Mucosa of gallbladder (tissue), 1 donor: Measurements from ENCODE around the gene TMEM121B. TPM values are rescaled to one million over a fixed set of nuclear protein-coding genes. Genes with fewer than 3 reads are reported as not detected.

Experiments used
- DNase-seq: peaks from one replicate; pipeline ENCODE4 v3.0.0-alpha.2; 2020; ENCODE audit warnings: low spot score
- total RNA-seq: library from RNA; stranded (reverse); gene quantifications from one replicate; pipeline ENCODE4 v1.2.1, GENCODE V29; 2021
- donor health status: DM: no; HTN: no; CAD: no.

Gene TMEM121B
- total RNA-seq, 1 donor from 2014 or later, result 1.7 TPM

DNA sequence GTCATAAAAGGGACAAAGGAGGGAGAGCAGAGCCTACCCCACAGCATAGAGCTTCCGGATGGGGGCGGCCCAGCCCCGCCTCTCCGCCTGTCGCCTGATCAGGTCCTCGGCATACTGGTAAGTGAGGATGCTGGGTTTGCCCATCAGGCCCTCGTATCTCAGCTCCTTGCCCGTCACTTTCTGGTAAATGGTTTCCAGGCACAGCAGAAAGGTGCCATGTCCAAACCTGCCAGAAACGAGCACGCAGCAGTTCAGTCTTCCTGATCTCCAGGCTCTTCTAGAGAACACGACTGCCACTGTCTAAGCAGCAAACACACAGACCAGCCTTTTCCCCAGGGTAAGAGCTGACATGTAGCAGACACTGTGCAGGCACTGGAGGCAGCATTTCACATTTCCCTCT is 17.4 kb upstream of the TMEM121B start:
- DNase-seq, result no peak

GRCh38 chr22:17137861-17138425 is 16.8 kb upstream of the TMEM121B start:
- no peak for DNase-seq

GRCh38 chr22:17137170-17137569 is 16.0 kb upstream of the TMEM121B start:
- DNase-seq, result no peak

- no peak for DNase-seq
Measured at GRCh38 chr22:17135153-17135760, 14.1 kb upstream of the TMEM121B start.

- DNase-seq, result no peak
Measured at GRCh38 chr22:17133137-17133536, 12.0 kb upstream of the TMEM121B start.

- no peak for DNase-seq
Measured at GRCh38 chr22:17132112-17132511, 11.0 kb upstream of the TMEM121B start.

DNA sequence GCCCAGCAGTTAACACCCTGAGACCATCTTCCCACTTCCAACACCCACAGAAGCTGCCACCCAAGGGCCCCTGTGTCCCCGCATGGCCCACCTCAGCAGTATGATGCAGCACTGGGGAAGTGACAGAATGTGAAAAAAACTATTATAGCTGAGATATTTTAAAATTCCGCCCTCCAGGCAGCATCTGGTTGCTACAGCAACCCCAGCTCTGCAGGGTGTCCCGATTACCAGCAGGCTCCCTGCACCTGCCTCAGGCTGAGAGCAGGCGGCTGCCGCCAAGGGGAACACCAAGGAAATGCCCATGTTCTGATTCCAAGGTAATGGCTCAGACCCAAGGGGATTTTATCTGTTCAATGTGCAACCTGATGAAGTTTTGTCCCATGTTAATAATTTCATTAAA is 10.5 kb upstream of the TMEM121B start:
- DNase-seq, result no peak

DNA sequence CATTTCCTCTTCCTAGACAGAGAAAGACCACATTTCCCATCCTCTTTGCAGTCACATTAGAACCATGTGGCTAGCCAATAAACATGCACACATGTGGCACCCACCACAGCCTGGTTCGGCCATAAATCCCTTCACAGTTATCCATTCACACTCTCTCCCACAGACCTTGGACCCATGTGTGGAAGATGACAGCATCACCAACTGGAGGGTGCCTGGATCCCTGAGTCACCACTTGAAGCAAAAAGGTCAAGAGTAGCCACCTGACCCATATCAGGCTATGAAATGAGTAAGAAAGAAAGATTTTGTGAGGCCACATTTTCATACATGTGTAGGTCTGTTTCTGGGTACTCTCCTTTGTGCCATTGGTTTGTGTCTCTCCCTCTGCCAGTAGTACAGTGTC is 9.0 kb upstream of the TMEM121B start:
- no peak for DNase-seq

- no peak for DNase-seq
Measured at GRCh38 chr22:17120711-17121232, 388 bp downstream of the TMEM121B start.

- DNase-seq, result peak; percentile 58
Measured at GRCh38 chr22:17120281-17120680, 879 bp downstream of the TMEM121B start.

- DNase-seq, result no peak
Measured at GRCh38 chr22:17119481-17120202, 1.5 kb downstream of the TMEM121B start.

- DNase-seq, result no peak
Measured at GRCh38 chr22:17118342-17118741, 2.8 kb downstream of the TMEM121B start.

- no peak for DNase-seq
Measured at GRCh38 chr22:17117890-17118289, 3.3 kb downstream of the TMEM121B start.

DNA sequence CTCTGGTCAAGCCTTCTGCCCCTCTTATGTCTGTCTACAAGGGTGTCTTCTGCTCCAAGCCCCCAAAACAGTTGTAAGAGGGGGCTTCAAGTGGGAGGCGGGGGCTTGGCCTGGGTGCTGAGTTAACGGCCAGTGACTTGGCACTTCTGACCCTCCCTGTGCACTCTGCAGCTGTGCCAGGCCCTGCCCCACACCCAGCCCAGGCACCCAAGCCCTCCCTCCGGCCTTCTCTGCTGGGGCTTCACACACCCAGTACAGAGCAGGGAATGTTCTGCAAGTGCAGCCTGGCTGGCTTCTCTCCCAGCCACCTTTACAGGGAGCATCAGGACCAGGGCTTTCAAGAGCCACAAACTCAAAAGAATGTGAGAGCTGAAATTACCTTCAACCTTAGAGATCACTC is 3.8 kb downstream of the TMEM121B start:
- DNase-seq, result no peak

DNA sequence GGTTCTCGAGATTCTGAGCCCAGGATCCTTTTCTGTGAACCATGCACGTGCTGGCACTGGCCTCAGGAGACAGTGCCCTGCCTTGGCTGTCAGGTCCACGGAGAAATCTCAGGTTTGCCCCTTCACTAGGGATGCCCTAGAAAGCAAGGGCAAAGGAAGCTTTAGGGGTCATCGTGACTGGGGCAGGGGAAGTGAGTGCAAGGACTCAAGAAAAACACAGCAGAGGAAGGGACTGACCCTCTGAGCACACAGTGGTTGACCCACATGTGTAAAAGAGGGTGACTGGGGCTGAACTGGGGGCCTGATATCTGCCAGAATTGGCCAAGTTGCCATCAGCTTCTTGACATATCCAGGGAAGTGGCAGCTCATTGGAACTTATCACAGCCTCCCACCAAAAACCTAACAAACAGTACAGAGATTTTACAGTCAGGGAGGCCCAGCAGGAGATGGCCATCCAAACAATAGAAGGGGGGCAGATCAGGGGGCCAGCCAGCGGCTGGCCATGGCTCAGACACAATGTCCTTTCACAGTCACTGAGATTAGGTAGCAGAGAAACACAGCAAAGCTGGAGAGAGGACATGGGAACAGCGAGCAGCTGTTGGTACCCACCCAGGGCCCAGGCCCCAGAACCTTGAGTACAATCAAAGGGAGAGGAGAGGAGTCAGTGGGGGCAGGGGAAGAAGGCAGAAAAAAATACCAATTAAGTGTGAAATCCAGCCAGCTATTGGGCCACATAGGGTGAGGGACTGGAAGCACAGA is 4.4 kb downstream of the TMEM121B start:
- DNase-seq, result no peak

DNA sequence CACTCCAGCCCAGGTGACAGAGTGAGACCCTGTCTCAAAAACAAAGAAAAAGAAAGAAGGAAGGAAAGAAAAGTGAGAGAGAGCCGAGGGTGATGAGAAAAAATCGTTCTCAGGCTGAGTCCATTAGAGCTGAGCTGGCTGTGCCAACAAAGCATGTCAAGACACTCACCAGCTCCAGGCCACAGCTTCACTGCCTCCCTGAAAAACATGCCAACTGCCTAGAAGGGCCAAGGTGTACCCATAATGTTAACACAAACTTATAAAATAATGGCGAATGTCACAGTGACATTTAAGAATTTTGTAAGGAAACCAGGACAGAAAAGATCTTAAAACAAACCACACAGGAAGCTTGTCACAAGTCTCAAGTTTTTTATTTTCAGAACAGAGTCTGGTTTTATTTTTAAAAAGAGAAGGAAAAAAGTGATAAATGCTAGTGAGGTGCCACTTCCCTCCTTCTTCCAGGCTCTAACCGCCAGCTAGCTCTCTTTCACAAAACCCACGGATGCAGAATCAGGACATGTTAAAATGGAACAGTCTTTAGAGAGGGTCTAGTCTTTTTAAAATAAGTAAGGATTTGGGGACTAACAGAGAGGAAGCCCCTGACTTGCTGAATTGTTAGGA is 5.1 kb downstream of the TMEM121B start:
- DNase-seq, result no peak

DNA sequence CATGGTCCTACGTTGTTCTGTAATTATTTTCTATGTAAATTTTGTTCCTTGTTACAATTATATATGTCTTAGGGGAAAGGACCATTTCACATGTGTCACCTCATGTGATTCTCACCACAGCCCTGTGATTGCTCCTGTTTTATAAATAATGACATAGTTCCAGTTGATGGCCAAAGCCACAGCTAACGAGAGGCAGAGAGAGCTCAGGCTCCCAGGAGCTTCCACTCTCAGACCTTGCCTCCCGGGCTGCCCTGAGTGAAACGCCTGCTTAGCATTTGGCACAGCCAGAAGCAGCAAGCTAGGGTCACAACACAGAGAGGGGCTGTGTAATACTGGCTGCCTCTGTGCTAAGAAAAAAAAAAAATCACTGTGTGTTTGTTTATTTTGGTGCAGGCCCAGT is 5.9 kb downstream of the TMEM121B start:
- DNase-seq, result no peak

- no peak for DNase-seq
Measured at GRCh38 chr22:17114898-17115235, 6.3 kb downstream of the TMEM121B start.

- DNase-seq, result no peak
Measured at GRCh38 chr22:17114173-17114897, 6.8 kb downstream of the TMEM121B start.

DNA sequence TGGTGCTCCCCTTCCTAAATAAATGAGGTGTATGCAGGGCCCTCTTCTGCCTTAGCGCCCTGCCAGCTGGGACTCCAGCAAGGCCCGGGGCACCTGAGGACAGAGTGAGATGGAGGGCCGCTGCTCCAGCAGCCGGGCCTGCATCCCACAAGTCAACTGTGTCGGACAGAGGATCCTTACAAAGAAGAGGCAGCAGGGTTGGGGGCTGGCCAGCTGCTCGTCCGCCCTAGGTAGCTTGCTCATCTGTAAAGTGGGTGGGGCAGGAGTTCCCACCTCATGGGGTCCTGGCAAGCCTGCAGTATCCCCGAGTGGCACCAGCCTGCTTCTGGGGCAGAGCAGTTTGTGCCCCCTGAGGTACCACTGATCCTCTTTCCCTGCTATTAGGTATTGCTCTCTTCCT is 7.6 kb downstream of the TMEM121B start:
- no peak for DNase-seq

- no peak for DNase-seq
Measured at GRCh38 chr22:17112491-17113042, 8.6 kb downstream of the TMEM121B start.
